ENCODE results near the gene CYFIP1. TPM values are rescaled to one million over a fixed set of nuclear protein-coding genes. Genes with fewer than 3 reads are reported as not detected.

Gene CYFIP1
- polyA plus RNA-seq, 1 experiment, result 93.4 TPM

GRCh38 chr15:22903427-22903826 is 76.7 kb downstream of the CYFIP1 start:
- H3K4me3 ChIP-seq (ENCODE audit: low read depth, low read length), result no peak overlapping the region
- no peaks in the 10 kb centered on the region for H3K27me3 ChIP-seq (ENCODE audit: control insufficient read depth, insufficient read depth, low read length)
- DNase-seq (ENCODE audit: low read depth), result no peak
- H3K36me3 ChIP-seq (ENCODE audit: control insufficient read depth, insufficient read depth, low read length), result peaks cover 41% of the 10 kb centered on the region
- ChIA-PET CTCF (interaction anchor here (1.1 kb wide), 1 partner anchor 32 kb away, joined by 3 read pairs; no protein-coding TSS in a partner anchor), POLR2A (no interaction called here)
- TF ChIP-seq, protein P1, sequence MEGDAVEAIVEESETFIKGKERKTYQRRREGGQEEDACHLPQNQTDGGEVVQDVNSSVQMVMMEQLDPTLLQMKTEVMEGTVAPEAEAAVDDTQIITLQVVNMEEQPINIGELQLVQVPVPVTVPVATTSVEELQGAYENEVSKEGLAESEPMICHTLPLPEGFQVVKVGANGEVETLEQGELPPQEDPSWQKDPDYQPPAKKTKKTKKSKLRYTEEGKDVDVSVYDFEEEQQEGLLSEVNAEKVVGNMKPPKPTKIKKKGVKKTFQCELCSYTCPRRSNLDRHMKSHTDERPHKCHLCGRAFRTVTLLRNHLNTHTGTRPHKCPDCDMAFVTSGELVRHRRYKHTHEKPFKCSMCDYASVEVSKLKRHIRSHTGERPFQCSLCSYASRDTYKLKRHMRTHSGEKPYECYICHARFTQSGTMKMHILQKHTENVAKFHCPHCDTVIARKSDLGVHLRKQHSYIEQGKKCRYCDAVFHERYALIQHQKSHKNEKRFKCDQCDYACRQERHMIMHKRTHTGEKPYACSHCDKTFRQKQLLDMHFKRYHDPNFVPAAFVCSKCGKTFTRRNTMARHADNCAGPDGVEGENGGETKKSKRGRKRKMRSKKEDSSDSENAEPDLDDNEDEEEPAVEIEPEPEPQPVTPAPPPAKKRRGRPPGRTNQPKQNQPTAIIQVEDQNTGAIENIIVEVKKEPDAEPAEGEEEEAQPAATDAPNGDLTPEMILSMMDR (IDR thresholded peaks at IDR 0.05; ENCODE audit: insufficient read depth, low read depth, low read length), result no peak

- CTCF ChIA-PET, result interaction anchor here (1.1 kb wide), 1 partner anchor 33 kb away, joined by 3 read pairs; no protein-coding TSS in a partner anchor
- DNase-seq (ENCODE audit: low read depth), result no peak
- Histone ChIP-seq H3K27me3 (ENCODE audit: control insufficient read depth, insufficient read depth, low read length) (no peaks in the 10 kb centered on the region), H3K4me3 (ENCODE audit: low read depth, low read length) (no peak overlapping the region), H3K36me3 (ENCODE audit: control insufficient read depth, insufficient read depth, low read length) (peaks cover 39% of the 10 kb centered on the region)
- TF ChIP-seq, protein P1 (IDR thresholded peaks at IDR 0.05; ENCODE audit: insufficient read depth, low read depth, low read length), result no peak
- POLR2A ChIA-PET, result no interaction called here
These were observed 77.2 kb downstream of the CYFIP1 start for GRCh38 chr15:22902981-22903380.

DNA sequence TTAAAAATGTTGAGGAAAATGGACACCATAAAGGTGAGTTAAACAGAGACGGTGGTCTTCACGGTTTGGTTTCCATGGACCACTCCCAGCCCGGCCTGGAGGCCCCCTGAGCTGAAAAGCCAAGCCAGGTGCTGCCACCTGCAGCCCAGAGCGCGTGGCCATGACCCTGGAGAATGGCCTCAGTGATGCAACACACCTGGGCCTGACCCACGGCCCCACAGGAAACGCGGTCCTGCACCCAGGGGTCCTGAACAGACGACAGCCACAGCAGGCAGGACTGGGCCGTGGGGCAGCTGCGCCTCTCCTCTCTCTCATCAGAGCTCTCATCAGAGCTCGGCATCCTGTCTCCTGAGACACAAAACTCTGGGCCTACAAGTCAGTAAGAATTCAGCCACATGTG is 77.6 kb downstream of the CYFIP1 start:
- Histone ChIP-seq H3K36me3 (ENCODE audit: control insufficient read depth, insufficient read depth, low read length) (peaks cover 36% of the 10 kb centered on the region), H3K27me3 (ENCODE audit: control insufficient read depth, insufficient read depth, low read length) (no peaks in the 10 kb centered on the region)

DNA sequence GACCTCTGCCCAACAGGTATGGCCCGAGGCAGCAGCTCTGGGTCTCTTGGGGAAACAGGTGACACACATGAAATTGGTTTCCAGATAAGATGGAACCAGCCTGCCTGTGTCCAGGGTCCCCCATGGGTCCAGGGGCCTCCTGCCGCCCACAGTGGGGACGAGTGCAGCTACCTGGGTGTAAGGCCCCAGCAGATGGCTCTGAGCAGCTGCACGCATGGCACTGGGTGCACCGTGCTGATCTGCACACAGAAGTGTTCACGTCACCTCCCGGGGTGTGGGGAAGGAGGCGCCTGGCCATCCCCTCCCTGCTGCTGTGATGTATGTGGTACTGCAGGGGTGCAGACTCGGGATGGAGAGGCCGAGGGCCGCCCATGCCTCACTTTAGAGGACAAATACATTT is 78.1 kb downstream of the CYFIP1 start:
- no peak for DNase-seq (ENCODE audit: low read depth)
- Histone ChIP-seq H3K27me3 (ENCODE audit: control insufficient read depth, insufficient read depth, low read length) (no peaks in the 10 kb centered on the region), H3K36me3 (ENCODE audit: control insufficient read depth, insufficient read depth, low read length) (peaks cover 32% of the 10 kb centered on the region), H3K4me3 (ENCODE audit: low read depth, low read length) (no peak overlapping the region)
- TF ChIP-seq, protein P1 (IDR thresholded peaks at IDR 0.05; ENCODE audit: insufficient read depth, low read depth, low read length), result no peak
- POLR2A ChIA-PET, result no interaction called here
- CTCF ChIA-PET, result interaction anchor here (1.5 kb wide), 1 partner anchor 23 kb away, joined by 3 read pairs; no protein-coding TSS in a partner anchor

More for the DNA sequence above, 77.6 kb downstream of the CYFIP1 start:
- ChIA-PET POLR2A (no interaction called here), CTCF (interaction anchor here (1.1 kb wide), 1 partner anchor 33 kb away, joined by 3 read pairs; no protein-coding TSS in a partner anchor)
- no peak overlapping the region for H3K4me3 ChIP-seq (ENCODE audit: low read depth, low read length)
- no peak for DNase-seq (ENCODE audit: low read depth)
- TF ChIP-seq, protein P1 (IDR thresholded peaks at IDR 0.05; ENCODE audit: insufficient read depth, low read depth, low read length), result no peak

GRCh38 chr15:22895465-22896190 is 84.5 kb downstream of the CYFIP1 start:
- ChIA-PET POLR2A (no interaction called here), CTCF (no interaction called here)
- Histone ChIP-seq H3K36me3 (ENCODE audit: control insufficient read depth, insufficient read depth, low read length) (peaks cover 17% of the 10 kb centered on the region), H3K4me3 (ENCODE audit: low read depth, low read length) (no peak overlapping the region), H3K27me3 (ENCODE audit: control insufficient read depth, insufficient read depth, low read length) (no peaks in the 10 kb centered on the region)
- TF ChIP-seq, protein P1 (IDR thresholded peaks at IDR 0.05; ENCODE audit: insufficient read depth, low read depth, low read length), result no peak
- no peak for DNase-seq (ENCODE audit: low read depth)
